H1 (cell line): ENCODE results near the gene CYBRD1. TPM values are rescaled to one million over a fixed set of nuclear protein-coding genes. Genes with fewer than 3 reads are reported as not detected.
"Not testable (repeated sequence)": the region's sequence is repeated elsewhere in the genome, so short reads cannot be mapped to it uniquely, and the experiment has no call there.

Experiments
- CTCF ChIA-PET: fragments of 300-600 bp; sonication (Branson Sonifier 250); formaldehyde crosslinking; loops from one replicate; lab custom pipeline; 2021; ENCODE audit not compliant: partially characterized antibody; lab: Charles Lee
- POLR2A ChIA-PET: fragments of 300-600 bp; sonication (Branson Sonifier 250); formaldehyde crosslinking; loops from one replicate; lab custom pipeline; 2021; ENCODE audit warnings: inconsistent platforms; ENCODE audit not compliant: partially characterized antibody; lab: Charles Lee
- DNase-seq, 2 experiments: peaks; one replicate each; pipeline versions ENCODE4 v3.0.0 to v3.0.0-alpha.2; 2010 to 2022; ENCODE audit warnings: low spot score in 2 of 2, low read depth in 1 of 2, mixed read lengths in 1 of 2
- FAIRE-seq: peaks from 2 replicates; lab custom pipeline; 2011; peaks lifted over from hg19 to GRCh38; lab: Jason Lieb, UNC
- H2AFZ ChIP-seq: 2 replicates; pipeline ENCODE4 v1.8.1; 2012; ENCODE audit warnings: low read length, inconsistent platforms
- H2AK5ac ChIP-seq: 2 replicates; pipeline ENCODE4 v1.6.1; 2013; ENCODE audit warnings: low read depth, low read length
- H2BK120ac ChIP-seq: replicated peaks from 2 replicates; pipeline ENCODE3; 2013; ENCODE audit warnings: low read depth, low read length, inconsistent platforms
- H2BK12ac ChIP-seq: 2 replicates; pipeline ENCODE4 v1.6.1; 2013; ENCODE audit warnings: low read depth, low read length
- H2BK15ac ChIP-seq: 2 replicates; pipeline ENCODE4 v1.6.1; 2013; ENCODE audit warnings: low read length
- H2BK20ac ChIP-seq: 2 replicates; pipeline ENCODE4 v1.6.1; 2013; ENCODE audit warnings: low read length
- H2BK5ac ChIP-seq: 2 replicates; pipeline ENCODE4 v1.6.1; 2013; ENCODE audit warnings: low read depth, low read length
- H3K14ac ChIP-seq: 2 replicates; pipeline ENCODE4 v1.6.1; 2013; ENCODE audit warnings: inconsistent platforms; ENCODE audit not compliant: insufficient read length
- H3K18ac ChIP-seq: 2 replicates; pipeline ENCODE4 v1.6.1; 2013; ENCODE audit warnings: low read length; ENCODE audit errors: extremely low read depth
- H3K23ac ChIP-seq: 2 replicates; pipeline ENCODE4 v1.6.1; 2013; ENCODE audit warnings: inconsistent platforms; ENCODE audit not compliant: insufficient read length
- H3K23me2 ChIP-seq: 2 replicates; pipeline ENCODE4 v1.6.1; 2013; ENCODE audit warnings: low read depth, low read length
- H3K27ac ChIP-seq: 2 replicates; pipeline ENCODE4 v1.6.1; 2011; ENCODE audit warnings: low read depth, low read length, inconsistent platforms
- H3K27me3 ChIP-seq, 4 experiments: replicated peaks in 1 of 4; 1 replicate in 1 of 4; 2 replicates in 3 of 4; pipeline versions ENCODE4 v1.6.1 to v1.8.1; 2011 to 2013; ENCODE audit warnings: low read length in 3 of 4, mild to moderate bottlenecking in 3 of 4, inconsistent platforms in 2 of 4, mixed read lengths in 2 of 4, moderate library complexity in 1 of 4; ENCODE audit not compliant: control insufficient read depth in 3 of 4, insufficient read depth in 3 of 4; ENCODE audit errors: extremely low read depth in 1 of 4
- H3K36me3 ChIP-seq, 4 experiments: 2 replicates each; pipeline versions ENCODE4 v1.6.1 to v1.8.1; 2011 to 2013; ENCODE audit warnings: mild to moderate bottlenecking in 4 of 4, low read length in 3 of 4, moderate library complexity in 2 of 4, control low read depth in 1 of 4, inconsistent platforms in 1 of 4; ENCODE audit not compliant: insufficient read depth in 4 of 4, control insufficient read depth in 2 of 4
- H3K4ac ChIP-seq: replicated peaks from 2 replicates; pipeline ENCODE3; 2013; ENCODE audit warnings: low read length, low read depth, mixed read lengths, inconsistent platforms; ENCODE audit not compliant: insufficient read length
- H3K4me1 ChIP-seq, 4 experiments: replicated peaks in 1 of 4; 1 replicate in 1 of 4; 2 replicates in 3 of 4; pipeline versions ENCODE4 v1.6.1 to v1.8.1; 2011 to 2013; ENCODE audit warnings: low read length in 3 of 4, inconsistent platforms in 2 of 4, mixed read lengths in 1 of 4; ENCODE audit not compliant: insufficient read depth in 4 of 4, control insufficient read depth in 3 of 4
- H3K4me2 ChIP-seq, 2 experiments: 2 replicates each; pipeline versions ENCODE4 v1.6.1 to v1.8.1; 2011 to 2013; ENCODE audit warnings: low read depth in 2 of 2, low read length in 2 of 2, control low read depth in 1 of 2, inconsistent platforms in 1 of 2, mild to moderate bottlenecking in 1 of 2; ENCODE audit not compliant: insufficient read depth in 1 of 2
- H3K4me3 ChIP-seq, 4 experiments: fragments of 200-600, 300-600 bp in 1 of 4; sonication (generic), shearing (Covaris generic), sonication (Bioruptor Twin) in 1 of 4; 2 replicates each; pipeline versions ENCODE4 v1.5.1 to v1.8.1; 2011 to 2016; ENCODE audit warnings: low read length in 4 of 4, low read depth in 3 of 4, control low read depth in 2 of 4, inconsistent platforms in 2 of 4, mild to moderate bottlenecking in 2 of 4, mixed read lengths in 1 of 4, moderate library complexity in 1 of 4; ENCODE audit not compliant: insufficient read depth in 2 of 4; ENCODE audit errors: extremely low read depth in 1 of 4
- H3K56ac ChIP-seq: replicated peaks from 2 replicates; pipeline ENCODE3; 2013; ENCODE audit warnings: low read depth, mild to moderate bottlenecking, mixed read lengths, low read length, inconsistent platforms; ENCODE audit not compliant: insufficient read length
- H3K79me1 ChIP-seq: 2 replicates; pipeline ENCODE4 v1.6.1; 2013; ENCODE audit warnings: low read depth, low read length, control low read depth
- H3K79me2 ChIP-seq, 2 experiments: 2 replicates each; pipeline versions ENCODE4 v1.6.1 to v1.8.1; 2012 to 2013; ENCODE audit warnings: low read length in 2 of 2, mild to moderate bottlenecking in 2 of 2, inconsistent platforms in 1 of 2; ENCODE audit not compliant: insufficient read depth in 2 of 2, control insufficient read depth in 1 of 2
- H3K9ac ChIP-seq, 4 experiments: replicated peaks in 1 of 4; 1 replicate in 1 of 4; 2 replicates in 3 of 4; pipeline versions ENCODE4 v1.6.1 to v1.8.1; 2011 to 2013; ENCODE audit warnings: low read depth in 3 of 4, low read length in 3 of 4, control low read depth in 2 of 4, mild to moderate bottlenecking in 2 of 4, moderate library complexity in 2 of 4, inconsistent platforms in 1 of 4; ENCODE audit errors: extremely low read depth in 1 of 4
- H3K9me3 ChIP-seq, 2 experiments: 2 replicates each; pipeline versions ENCODE4 v1.6.1 to v1.8.1; 2012 to 2013; ENCODE audit warnings: mild to moderate bottlenecking in 2 of 2, moderate library complexity in 2 of 2, control low read depth in 1 of 2, inconsistent platforms in 1 of 2, low read depth in 1 of 2, low read length in 1 of 2, mixed read lengths in 1 of 2; ENCODE audit not compliant: insufficient read depth in 2 of 2
- H4K20me1 ChIP-seq, 2 experiments: replicated peaks in 1 of 2; 2 replicates each; pipeline versions ENCODE3 to v1.8.1; 2011 to 2013; ENCODE audit warnings: inconsistent platforms in 2 of 2, low read length in 2 of 2, mild to moderate bottlenecking in 1 of 2; ENCODE audit not compliant: insufficient read depth in 2 of 2, control insufficient read depth in 1 of 2
- H4K5ac ChIP-seq: 2 replicates; pipeline ENCODE4 v1.6.1; 2013; ENCODE audit warnings: low read length, low read depth, mixed read lengths, inconsistent platforms; ENCODE audit not compliant: insufficient read length
- H4K8ac ChIP-seq: 2 replicates; pipeline ENCODE4 v1.8.0; 2013; ENCODE audit warnings: mild to moderate bottlenecking, moderate library complexity, low read length, inconsistent platforms; ENCODE audit not compliant: insufficient read depth; ENCODE audit errors: extremely low read depth
- H4K91ac ChIP-seq: replicated peaks from 2 replicates; pipeline ENCODE3; 2013; ENCODE audit warnings: low read length, mixed read lengths, inconsistent platforms; ENCODE audit not compliant: insufficient read length
- WGBS, 2 experiments: shearing (Covaris generic) in 1 of 2; methylation state at CpG; one replicate each; pipeline versions ENCODE4 v1.1.6 to v1.1.7; 2013 to 2015; ENCODE audit warnings: low lambda C conversion rate in 2 of 2, mixed read lengths in 2 of 2, inconsistent platforms in 1 of 2, low coverage in 1 of 2, missing lambda C conversion rate in 1 of 2; ENCODE audit not compliant: insufficient replicate concordance in 2 of 2, insufficient coverage in 1 of 2, insufficient read length in 1 of 2; ENCODE audit errors: extremely low coverage in 1 of 2, missing lambda C conversion rate in 1 of 2; 5-methylcytosine and 5-hydroxymethylcytosine counted together
- polyA plus RNA-seq, 7 experiments: library from polyadenylated mRNA; depleted of rRNA in 3 of 7; stranded (reverse) in 5 of 7; unstranded in 2 of 7; fragments of >200 nt in 5 of 7; fragments of 200-250 nt in 2 of 7; gene quantifications; 1 replicate in 5 of 7; 2 replicates in 1 of 7; 4 replicates in 1 of 7; pipeline versions ENCODE4 v1.2.1 to v1.2.3, GENCODE V29; 2011 to 2013; ENCODE audit warnings: missing spikeins in 2 of 7, mixed read lengths in 2 of 7
- total RNA-seq: library from RNA; stranded (reverse); fragmentation: NEBNext Ultra II Directional; extraction: Animal tissue kit (Norgen Biotek cat#: 25700); gene quantifications from 2 replicates; pipeline ENCODE4 v1.2.1, GENCODE V29; 2021

Gene CYBRD1
- total and polyA plus RNA-seq, 2 of the 8 experiments (the other 6 are each of a cell fraction or from before 2014, with no cell fraction given), result 10.7 to 12.6 TPM

- H3K4me1 ChIP-seq, CTCF ChIA-PET: not testable (repeated sequence)
- WGBS, 2 experiments, result 90% methylated on average over 5 of the region's 5 CpGs; no CpG with 5 or more reads in 1 of the 2 experiments
These were observed 24.6 kb upstream of the CYBRD1 start for GRCh38 chr2:171497664-171498063.

More at GRCh38 chr2:171497664-171498063, 24.6 kb upstream of the CYBRD1 start:
- H3K14ac ChIP-seq, H3K56ac ChIP-seq, H3K4me3 ChIP-seq, H3K23ac ChIP-seq, H3K18ac ChIP-seq, H2BK12ac ChIP-seq, H3K27ac ChIP-seq, DNase-seq, H3K36me3 ChIP-seq, FAIRE-seq, H3K23me2 ChIP-seq, H2AFZ ChIP-seq, H3K9ac ChIP-seq, H3K79me1 ChIP-seq, H4K20me1 ChIP-seq, H3K9me3 ChIP-seq, H3K4ac ChIP-seq, H3K27me3 ChIP-seq, H2BK15ac ChIP-seq, H2AK5ac ChIP-seq, H4K91ac ChIP-seq, POLR2A ChIA-PET, H2BK120ac ChIP-seq, H3K79me2 ChIP-seq, H4K8ac ChIP-seq, H3K4me2 ChIP-seq, H4K5ac ChIP-seq, H2BK20ac ChIP-seq, H2BK5ac ChIP-seq: not testable (repeated sequence)
